ENCODE data around the gene SGK1. TPM values are rescaled to one million over a fixed set of nuclear protein-coding genes. Genes with fewer than 3 reads are reported as not detected.
"Not testable (repeated sequence)": the region's sequence is repeated elsewhere in the genome, so short reads cannot be mapped to it uniquely, and the experiment has no call there.

SGK1 gene
- total RNA-seq, 1 experiment from 2014 or later: 4.8 TPM

DNA sequence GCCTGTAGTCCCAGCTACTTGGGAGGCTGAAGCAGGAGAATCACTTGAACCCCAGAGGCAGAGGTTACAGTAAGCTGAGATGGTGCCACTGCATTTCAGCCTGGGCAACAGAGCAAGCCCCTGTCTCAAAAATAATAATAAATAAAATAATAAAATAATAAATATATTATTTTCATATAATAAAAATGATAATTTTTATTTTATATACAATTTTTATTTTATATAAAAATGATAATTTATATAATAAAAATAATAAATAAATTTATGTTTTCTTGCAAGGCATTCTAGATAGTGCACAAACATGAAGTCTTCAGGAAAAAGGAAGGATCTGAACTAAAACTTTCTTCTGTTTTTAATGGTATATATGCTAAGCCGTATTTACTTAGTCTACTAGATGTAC lies 12.6 kb upstream of the SGK1 start:
- no peak for DNase-seq (ENCODE audit: low spot score)

DNA sequence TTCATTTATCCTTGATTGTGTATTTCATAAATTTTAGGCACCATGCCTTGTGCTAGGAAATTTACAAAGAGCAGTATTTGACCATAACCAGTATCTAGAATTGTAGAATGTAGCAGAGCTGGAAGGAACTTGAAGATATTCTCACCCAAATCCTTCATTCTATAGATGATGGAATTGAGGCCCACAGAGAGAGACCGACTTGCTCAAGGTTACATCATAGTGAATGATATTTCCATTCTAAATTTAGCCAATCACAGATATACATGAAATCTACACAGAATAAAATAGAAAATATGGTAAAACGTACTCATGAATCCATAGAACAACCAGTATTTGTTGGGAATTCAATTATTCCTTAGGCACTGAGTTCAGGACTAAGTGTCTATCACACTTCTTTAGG lies 10.9 kb upstream of the SGK1 start:
- no peak for DNase-seq (ENCODE audit: low spot score)

More for the DNA sequence above, 12.6 kb upstream of the SGK1 start:
- in situ Hi-C loops (cut with HindIII; ENCODE audit: low sequenced_read_pairs): no loop called here

DNA sequence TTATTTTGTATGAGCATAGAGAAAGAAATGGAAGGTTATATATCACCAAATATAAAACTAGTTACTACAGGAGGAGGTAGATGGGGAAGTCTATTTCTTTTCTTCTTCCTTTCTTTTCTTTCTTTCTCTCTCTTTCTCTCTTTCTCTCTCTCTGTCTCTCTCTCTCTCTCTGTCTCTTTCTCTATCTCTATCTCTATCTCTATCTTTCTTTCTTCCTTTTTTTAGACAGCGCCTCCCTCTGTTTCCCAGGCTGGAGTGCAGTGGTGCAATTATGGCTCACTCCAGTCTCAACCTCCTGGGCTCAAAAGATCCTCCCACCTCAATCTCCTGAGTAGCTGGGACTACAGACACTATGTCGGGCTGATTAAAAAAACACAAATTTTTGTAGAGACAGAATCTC lies 10.2 kb upstream of the SGK1 start:
- in situ Hi-C loops (cut with HindIII; ENCODE audit: low sequenced_read_pairs): no loop called here
- DNase-seq (ENCODE audit: low spot score): no peak

More for the DNA sequence above, 10.9 kb upstream of the SGK1 start:
- in situ Hi-C loops (cut with HindIII; ENCODE audit: low sequenced_read_pairs): no loop called here

DNA sequence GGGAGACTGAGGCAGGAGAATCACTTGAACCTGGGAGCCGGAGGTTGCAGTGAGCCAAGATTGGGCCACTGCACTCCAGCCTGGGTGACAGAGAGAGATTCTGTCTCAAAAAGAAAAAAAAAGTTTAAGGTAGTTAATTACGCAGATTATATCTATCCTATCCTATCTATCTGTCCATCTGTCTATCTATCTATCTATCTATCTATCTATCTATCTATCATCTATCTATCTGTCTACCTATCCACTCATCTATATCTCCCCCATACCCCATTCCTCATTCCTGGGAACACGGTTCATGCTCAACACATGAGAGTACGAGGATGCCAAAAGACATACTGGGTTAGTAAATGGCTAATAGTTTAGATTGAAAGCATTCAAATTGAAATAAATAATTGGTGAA lies 8.3 kb upstream of the SGK1 start:
- DNase-seq (ENCODE audit: low spot score); in situ Hi-C loops (cut with HindIII; ENCODE audit: low sequenced_read_pairs): not testable (repeated sequence)

DNA sequence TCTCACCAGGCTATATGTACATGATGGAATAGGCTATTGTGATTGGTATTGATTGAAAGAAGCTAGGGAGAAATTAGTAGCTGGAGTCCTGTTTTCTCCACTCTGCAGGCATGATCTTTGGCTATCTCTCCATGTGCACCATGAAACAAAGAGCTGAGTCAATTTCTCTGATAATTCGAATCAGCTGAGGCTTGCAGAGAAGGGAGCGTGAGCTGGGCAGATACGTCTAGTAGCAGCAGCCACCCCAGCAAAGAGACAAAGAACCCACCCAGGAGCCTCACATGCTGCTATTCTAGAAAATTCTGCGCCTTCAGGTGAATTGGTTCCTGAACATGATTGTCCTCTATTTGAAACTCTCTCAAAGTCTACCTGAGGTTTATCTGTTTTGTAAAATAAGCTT lies 6.9 kb upstream of the SGK1 start:
- in situ Hi-C loops (cut with HindIII; ENCODE audit: low sequenced_read_pairs): no loop called here

DNA sequence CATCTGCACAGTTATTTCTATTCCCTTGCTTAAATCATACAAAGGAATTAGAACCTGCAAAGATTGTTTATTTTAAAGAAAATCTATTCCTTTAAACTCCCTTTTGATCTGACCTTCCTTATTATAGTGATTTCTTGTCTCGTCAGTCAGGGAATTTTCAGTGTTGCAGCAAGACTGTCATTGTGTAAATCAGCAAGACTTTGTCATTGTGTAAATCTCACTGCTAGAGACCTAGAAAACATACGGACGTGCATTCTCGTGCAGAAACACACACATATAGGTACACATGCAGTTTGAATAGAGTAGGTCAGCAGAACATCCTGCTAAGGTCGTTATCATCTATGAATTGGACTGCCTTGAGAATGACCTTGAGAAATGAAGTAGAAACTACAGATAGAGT lies 6.2 kb upstream of the SGK1 start:
- in situ Hi-C loops (cut with HindIII; ENCODE audit: low sequenced_read_pairs): no loop called here

More for the DNA sequence above, 6.9 kb upstream of the SGK1 start:
- DNase-seq (ENCODE audit: low spot score): no peak

DNA sequence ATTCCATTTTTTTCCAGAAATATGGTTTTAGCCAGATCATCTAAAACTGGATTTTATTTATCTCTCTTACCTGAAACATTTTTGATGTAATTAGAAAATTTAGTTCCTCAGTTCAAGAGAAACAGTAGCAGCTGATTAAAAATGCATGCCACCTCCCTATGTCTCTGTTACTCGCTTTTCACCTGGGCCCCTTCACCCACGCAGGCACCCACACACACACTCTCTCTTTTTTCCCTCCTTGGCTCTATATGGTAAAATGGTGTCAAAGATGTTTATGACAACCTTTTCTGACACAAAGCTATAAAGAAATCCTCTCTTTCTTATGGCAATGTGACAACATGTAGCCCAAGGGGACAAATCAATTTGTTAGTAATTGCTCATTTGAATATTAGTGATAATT lies 5.8 kb upstream of the SGK1 start:
- no peak for DNase-seq (ENCODE audit: low spot score)

More for the DNA sequence above, 6.2 kb upstream of the SGK1 start:
- DNase-seq (ENCODE audit: low spot score): no peak

DNA sequence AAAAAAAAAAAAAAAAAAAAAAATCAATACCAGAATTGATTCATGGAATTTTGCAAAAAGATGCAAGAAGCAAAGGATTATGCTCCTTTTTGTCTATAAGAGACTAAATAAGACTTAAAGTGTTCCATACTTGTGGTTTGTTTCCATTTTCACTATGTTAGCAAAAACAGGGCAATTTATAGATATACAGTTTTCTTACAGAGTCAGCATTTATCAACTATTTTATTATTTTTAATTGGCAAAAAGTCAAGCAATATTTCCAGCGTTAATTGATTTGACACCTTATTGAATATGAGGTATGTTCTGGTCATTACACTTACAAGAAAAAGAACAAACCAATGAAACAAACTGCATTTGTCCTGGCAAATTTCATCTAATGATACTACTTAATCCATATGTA lies 5.4 kb upstream of the SGK1 start:
- DNase-seq (ENCODE audit: low spot score): no peak
- in situ Hi-C loops (cut with HindIII; ENCODE audit: low sequenced_read_pairs): no loop called here

More for the DNA sequence above, 5.8 kb upstream of the SGK1 start:
- in situ Hi-C loops (cut with HindIII; ENCODE audit: low sequenced_read_pairs): no loop called here

DNA sequence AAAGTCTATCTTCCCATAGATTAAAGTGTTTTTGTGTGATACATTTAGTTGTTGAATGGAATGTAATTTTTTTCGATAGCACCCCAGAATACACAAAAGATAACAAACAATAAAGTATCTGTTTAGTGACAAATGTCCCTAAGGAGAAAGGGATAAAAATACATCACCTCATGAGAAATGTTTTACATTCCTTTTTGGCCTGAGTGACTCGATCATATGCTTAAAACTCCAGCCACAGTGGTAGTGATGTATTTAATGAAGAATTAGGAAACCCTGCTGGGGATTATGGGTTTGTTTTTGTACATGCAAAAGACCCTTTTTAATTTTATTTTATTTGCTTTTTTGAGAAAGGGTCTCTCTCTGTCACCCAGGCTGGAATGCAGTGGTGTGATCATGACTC lies 4.3 kb upstream of the SGK1 start:
- no peak for DNase-seq (ENCODE audit: low spot score)
- in situ Hi-C loops (cut with HindIII; ENCODE audit: low sequenced_read_pairs): no loop called here

DNA sequence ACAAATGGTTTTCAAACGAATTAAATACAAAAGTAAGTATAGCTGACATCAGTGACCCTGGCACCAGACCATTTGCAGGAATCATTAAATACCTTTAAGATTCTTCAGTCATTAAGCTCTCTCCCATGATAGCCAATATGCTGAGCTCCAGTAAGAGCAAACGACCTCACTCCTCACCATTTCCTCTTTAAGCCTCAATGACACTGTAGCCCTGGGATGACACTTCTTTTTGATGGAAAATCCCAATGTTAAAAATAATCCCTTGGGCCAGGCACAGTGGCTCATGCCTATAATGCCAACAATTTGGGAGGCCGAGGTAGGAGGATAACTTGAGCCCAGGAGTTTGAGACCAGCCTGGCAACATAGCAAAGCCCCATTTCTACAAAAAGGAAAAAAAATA lies 3.3 kb upstream of the SGK1 start:
- DNase-seq (ENCODE audit: low spot score): no peak
- in situ Hi-C loops (cut with HindIII; ENCODE audit: low sequenced_read_pairs): no loop called here

DNA sequence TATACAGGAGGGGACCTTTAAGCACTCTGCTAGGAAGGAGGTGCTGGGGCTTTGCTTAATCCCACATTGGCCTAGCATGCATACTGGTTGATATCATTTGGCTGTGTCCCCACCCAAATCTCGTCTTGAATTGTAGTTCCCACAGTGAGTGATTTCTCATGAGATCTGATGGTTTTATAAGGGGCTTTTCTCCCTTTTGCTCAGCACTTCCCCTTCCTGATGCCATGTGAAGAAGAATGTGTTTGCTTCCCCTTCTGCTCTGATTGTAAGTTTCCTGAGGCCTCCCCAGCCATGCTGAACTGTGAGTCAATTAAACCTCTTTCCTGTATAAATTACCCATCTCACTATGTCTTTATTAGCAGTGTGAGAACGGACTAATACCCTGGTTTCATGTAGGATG lies 1.8 kb upstream of the SGK1 start:
- DNase-seq (ENCODE audit: low spot score); in situ Hi-C loops (cut with HindIII; ENCODE audit: low sequenced_read_pairs): not testable (repeated sequence)

DNA sequence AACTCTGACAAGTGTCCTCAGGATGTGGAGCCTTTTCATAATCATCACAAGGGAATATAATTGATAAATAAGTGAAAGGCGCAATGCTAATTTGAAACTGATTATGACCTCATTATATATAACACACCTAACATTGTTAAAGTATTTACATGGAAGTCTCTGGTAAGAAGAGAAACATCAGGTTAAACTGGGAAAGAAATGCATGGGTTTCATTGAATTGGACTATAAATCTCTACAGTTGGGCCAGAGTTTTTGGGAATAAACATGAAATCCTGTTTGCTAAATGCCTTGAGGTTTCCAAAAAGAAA lies 1.0 kb upstream of the SGK1 start:
- in situ Hi-C loops (cut with HindIII; ENCODE audit: low sequenced_read_pairs): no loop called here
- no peak for DNase-seq (ENCODE audit: low spot score)

DNA sequence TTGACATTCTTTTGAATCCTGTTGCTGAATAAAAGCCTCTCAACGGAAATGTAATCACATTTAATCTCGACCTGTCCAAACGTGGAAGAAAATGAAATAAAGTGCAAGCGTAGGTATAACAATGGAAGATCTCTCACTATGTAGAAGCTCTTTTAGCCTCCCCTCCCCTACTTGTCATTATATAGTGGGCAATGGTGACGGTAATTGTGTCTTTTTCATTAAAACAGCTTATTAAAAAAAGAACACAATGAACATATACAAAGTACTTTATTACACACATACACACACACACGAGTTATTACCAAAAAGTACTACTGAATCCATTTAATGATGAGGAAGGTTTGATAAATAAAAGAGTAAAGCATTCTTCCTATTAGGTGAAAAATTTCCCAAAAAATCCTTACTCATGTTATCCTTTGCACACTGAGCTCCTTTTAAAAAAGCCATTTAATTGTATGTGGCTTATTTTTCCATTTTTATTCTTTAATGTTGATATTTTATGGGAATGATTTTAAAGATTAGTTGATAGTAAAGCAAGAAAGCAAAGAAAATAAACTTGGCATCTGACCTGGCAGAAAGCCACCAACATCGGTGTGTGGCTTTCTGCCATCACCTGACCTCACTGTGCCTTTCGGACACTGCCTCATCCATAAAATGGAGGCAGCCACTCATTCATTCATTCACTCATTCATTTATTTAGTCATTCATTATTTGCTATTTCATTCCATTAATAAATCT lies 493 bp upstream of the SGK1 start:
- peak; percentile 56 for DNase-seq (ENCODE audit: low spot score)
- in situ Hi-C loops (cut with HindIII; ENCODE audit: low sequenced_read_pairs): no loop called here

DNA sequence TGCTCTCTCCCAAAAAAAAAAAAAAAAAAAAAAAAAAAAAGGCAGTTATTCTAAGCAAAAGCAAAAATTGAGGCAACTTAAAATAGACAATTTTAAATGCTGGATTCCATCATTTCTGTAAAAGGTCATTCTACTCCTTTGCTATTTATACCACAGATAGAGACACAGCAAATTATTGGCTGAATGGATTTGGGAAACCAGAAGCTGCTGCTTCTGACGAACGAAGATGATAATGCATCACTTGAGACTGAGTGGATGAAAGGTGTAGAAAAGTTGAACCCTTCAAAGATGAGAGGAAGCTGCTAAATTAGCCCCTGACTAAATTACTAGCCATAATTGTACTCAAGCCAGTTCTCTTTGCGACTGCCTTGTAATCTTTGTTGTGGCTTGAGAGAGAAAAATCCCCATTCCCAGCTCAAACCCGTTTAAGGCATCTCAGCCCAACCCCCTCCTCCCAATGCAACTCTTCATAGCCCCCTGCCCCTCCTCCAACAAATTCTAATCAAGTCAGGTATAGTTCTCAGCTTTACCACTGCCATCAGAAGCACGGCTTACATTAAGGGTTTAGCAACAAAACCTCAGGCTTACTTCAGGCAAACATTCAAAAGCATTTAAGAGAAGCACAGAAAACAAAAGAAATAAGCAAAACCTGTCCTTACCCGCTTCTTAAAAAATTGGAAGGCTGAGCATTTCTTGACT lies 1.0 kb downstream of the SGK1 start:
- in situ Hi-C loops (cut with HindIII; ENCODE audit: low sequenced_read_pairs): no loop called here

DNA sequence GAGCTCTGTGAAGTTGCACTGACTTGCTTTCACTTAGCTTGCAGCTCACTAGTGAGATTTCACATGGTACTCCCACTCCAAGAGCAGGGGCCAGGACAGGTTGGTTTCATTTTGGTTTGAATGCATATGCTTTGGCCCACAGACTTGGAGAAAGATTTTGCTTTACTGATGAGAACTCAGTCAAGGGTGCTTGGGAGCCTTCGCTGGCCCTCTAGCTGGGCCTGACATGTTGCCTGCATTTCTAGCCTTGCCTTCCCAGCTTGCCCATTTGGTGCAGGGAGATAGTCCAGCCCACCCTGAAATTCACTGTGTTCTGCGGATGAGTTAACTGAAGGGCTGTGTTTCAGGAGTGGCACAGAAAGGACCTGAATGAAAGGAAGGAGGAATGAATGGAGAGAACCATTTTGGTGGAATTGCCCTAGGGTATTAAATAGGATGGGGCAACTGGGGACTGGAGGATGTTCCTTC lies 1.9 kb downstream of the SGK1 start:
- in situ Hi-C loops (cut with HindIII; ENCODE audit: low sequenced_read_pairs): no loop called here

More for the DNA sequence above, 1.0 kb downstream of the SGK1 start:
- peak; percentile 68 for DNase-seq (ENCODE audit: low spot score)

DNA sequence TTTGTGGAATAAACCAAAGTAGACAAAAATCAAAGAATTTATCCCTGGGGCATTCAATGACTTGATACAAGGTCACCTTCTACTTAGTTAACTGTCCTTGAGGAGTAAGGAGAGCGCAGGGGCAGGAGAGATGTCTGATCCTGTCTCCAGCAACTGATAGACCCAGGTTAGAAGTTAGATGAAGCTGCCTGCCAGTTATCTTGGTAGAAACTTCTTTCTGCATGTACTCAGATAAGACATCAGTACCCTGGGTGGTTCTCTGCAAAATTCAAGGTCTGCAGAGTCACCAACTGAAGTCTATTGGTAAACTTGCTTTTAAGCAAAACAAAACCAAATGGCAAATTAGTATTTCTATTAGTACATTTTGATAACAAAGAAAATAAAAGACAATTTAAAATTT lies 2.7 kb downstream of the SGK1 start:
- peak; percentile 62 for DNase-seq (ENCODE audit: low spot score)
- in situ Hi-C loops (cut with HindIII; ENCODE audit: low sequenced_read_pairs): no loop called here

More for the DNA sequence above, 1.9 kb downstream of the SGK1 start:
- peak; percentile 78 for DNase-seq (ENCODE audit: low spot score)

DNA sequence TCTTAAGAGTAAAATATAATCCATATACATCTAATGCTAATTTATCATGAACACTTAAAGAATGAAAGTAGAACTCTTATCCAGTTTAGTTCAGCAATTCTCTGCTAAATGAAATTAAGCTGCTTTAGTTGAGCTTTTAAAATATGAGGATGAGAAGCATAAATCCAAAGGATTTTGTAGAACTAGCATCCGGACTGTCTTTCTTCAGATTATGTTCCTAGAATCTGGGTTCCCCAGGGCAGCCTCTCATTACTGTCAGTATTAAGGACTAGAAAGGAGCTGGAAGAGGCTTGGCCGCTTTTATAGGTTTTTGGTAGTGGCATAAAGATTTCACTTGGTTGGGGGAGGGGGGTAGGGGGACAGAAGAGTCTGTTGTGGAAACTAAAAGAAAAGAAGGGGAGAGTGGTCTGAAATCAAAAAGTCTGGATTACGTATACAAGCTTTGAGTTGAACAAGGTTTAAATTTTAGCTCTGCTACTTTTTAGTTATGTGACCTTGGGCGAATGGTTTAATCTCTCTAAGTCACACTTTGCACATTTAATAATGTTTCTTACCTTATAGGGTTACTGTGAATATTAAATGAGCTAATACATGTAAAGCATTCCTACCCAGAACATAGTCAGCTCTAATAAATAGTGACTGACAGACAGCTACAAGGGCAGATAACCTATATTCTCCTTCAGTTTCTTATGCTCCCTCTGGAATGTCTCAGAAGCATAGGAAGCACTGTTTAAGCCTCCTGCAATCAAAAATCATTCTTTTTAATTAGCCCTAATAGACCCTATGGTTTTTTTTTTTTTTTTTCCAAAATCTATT lies 3.7 kb downstream of the SGK1 start:
- in situ Hi-C loops (cut with HindIII; ENCODE audit: low sequenced_read_pairs): no loop called here
- DNase-seq (ENCODE audit: low spot score): peak; percentile 66

DNA sequence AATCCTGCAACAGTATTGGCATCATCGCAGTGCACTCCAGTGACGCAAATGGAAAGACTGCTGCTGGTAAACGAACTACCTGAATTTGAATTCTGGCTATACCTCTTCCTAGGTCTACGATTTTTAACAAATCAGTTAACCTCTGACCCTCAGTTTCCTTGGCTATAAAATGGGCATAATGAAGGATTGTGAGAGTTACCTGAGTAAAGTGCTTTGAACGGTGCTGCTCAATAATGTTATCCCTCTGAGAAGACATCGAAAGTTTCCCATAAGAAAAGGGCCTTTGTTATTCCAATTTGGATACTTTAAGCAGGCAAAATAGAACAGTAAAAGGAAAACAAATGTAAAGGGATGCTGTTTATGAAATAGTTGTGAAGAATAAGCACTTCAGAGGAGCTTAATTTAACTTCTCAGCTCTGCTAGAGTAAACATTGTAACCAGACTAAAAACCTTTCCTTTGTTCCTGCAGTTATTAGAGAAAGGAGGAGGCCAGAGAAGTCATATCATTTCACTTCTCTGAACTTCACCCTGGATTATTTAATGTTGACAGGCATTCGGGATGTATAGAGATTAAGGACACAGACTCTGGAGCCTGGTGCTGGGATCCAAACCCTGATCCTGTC lies 5.8 kb downstream of the SGK1 start:
- in situ Hi-C loops (cut with HindIII; ENCODE audit: low sequenced_read_pairs): no loop called here
- no peak for DNase-seq (ENCODE audit: low spot score)

DNA sequence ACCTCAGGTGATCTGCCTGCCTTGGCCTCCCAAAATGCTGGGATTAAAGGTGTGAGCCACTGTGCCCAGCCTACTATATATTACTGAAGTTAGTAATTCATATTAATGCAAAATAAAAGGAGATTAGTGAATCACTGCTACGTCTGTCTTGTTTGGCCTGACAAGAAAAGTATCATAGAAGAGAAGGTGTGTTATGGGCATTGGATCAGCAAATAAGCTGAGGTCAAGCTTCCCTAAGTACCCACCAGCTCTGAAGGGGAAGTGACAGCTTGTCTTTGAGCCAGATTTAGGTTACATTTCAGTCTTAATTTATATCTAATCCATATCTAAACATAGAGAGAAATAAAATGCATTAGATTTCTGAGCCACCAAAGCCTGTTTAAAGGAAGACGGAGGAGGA lies 7.1 kb downstream of the SGK1 start:
- in situ Hi-C loops (cut with HindIII; ENCODE audit: low sequenced_read_pairs): no loop called here
- no peak for DNase-seq (ENCODE audit: low spot score)

All from G401 (cell line).